GM12891 (cell line): ENCODE results near the gene TUBG2.

Experiments used
- PAX5 ChIP-seq: IDR thresholded peaks from 2 replicates; pipeline ENCODE4 v1.6.1; 2011; ENCODE audit warnings: low read length, moderate library complexity, mild to moderate bottlenecking; ENCODE audit not compliant: insufficient read depth, severe bottlenecking
- POLR2A ChIP-seq: IDR thresholded peaks from 2 replicates; pipeline ENCODE4 v1.6.1; 2011; ENCODE audit warnings: low read depth, low read length, control low read depth
- POLR2AphosphoS5 ChIP-seq: IDR thresholded peaks from 2 replicates; pipeline ENCODE4 v1.6.1; 2011; ENCODE audit warnings: low read depth, low read length, control low read depth
- POU2F2 ChIP-seq: IDR thresholded peaks from 2 replicates; pipeline ENCODE4 v1.6.1; 2011; ENCODE audit warnings: low read depth, mild to moderate bottlenecking, control low read depth, low read length, moderate library complexity
- SPI1 ChIP-seq: IDR thresholded peaks from 2 replicates; pipeline ENCODE4 v1.6.1; 2011; ENCODE audit warnings: low read depth, low read length, control low read depth
- TAF1 ChIP-seq: IDR thresholded peaks from 2 replicates; pipeline ENCODE4 v1.6.1; 2011; ENCODE audit warnings: low read depth, low read length, control low read depth

DNA sequence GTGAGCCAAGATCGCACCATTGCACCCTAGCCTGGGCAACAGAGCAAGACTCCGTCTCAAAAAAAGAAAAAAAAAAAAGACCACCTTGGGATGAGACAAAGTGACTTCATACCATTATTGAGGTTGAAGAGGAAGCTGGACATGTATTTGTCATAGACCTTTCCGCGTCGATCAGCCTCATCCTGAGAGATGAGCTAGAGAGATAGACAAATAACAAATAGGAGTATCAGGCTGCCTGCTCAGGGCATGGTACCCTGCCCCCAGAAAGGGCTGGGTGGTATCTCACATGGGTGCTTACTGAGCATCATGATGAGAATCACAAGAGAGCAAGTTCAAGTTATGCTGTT lies 45.4 kb downstream of the TUBG2 start:
- TF ChIP-seq POLR2A (no peak), POLR2AphosphoS5 (no peak), POU2F2 (no peak), PAX5 (no peak), TAF1 (no peak), SPI1 (no peak)
